Liver (tissue), 3 donors: Measurements from ENCODE around the gene PPP6C.

Experiments
- CTCF ChIP-seq: fragments of 150-350 bp; IDR thresholded peaks from 2 replicates; pipeline ENCODE4 v1.5.1; 2017; ENCODE audit warnings: improper control_type of control experiment, low read depth, low read length; ENCODE audit not compliant: missing input control
- EGR1 ChIP-seq, 2 donors: IDR thresholded peaks; 2 replicates each; pipeline ENCODE4 v1.6.1; 2016 to 2018; ENCODE audit warnings: antibody characterized with exemption in 2 of 2, low read depth in 2 of 2
- MAX ChIP-seq: IDR thresholded peaks from 2 replicates; pipeline ENCODE4 v1.6.1; 2016; ENCODE audit warnings: antibody characterized with exemption
- REST ChIP-seq: IDR thresholded peaks from 2 replicates; pipeline ENCODE4 v1.6.1; 2016; ENCODE audit warnings: antibody characterized with exemption, mild to moderate bottlenecking
- TAF1 ChIP-seq: conservative IDR thresholded peaks from 2 replicates; pipeline ENCODE4 v1.6.1; 2016; ENCODE audit warnings: antibody characterized with exemption, mild to moderate bottlenecking
- YY1 ChIP-seq: IDR thresholded peaks from 2 replicates; pipeline ENCODE4 v1.6.1; 2016; ENCODE audit warnings: antibody characterized with exemption, mild to moderate bottlenecking
- donor health status: healthy.
- donor health status: healthy.

- TF ChIP-seq CTCF (no peak), MAX (no peak), TAF1 (no peak), YY1 (no peak), REST (no peak), EGR1 (IDR thresholded peaks at IDR 0.05; ENCODE audit: low read depth in 2 of 2) (no peak)
Observed at GRCh38 chr9:125233678-125234077, 44.1 kb upstream of the PPP6C start.
